HG02798 (cell line): ENCODE results near the gene SATB2.

Experiments
- ATAC-seq: cut with Tn5 transposase; IDR thresholded peaks from one replicate; pipeline ENCODE4 v1.9.1; 2021; ENCODE audit warnings: mild to moderate bottlenecking; ENCODE audit not compliant: unreplicated experiment, poor library complexity

SATB2 gene

DNA sequence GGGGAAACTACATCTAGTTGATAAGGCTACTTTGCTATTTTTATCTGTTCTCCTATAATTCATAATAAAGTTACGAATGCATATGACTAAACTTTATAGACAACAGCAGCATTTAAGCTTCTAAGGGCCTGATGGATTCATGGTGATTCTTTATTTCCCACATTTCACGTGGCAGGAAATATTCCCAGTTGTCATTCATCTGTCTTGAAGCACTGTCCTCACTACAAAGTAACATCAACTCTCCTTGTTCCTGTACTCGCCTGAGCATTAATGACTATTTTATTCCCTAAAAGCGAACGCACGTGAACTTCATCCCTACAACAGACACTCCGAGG, 2.6 kb downstream of the SATB2 start:
- ATAC-seq: no peak

DNA sequence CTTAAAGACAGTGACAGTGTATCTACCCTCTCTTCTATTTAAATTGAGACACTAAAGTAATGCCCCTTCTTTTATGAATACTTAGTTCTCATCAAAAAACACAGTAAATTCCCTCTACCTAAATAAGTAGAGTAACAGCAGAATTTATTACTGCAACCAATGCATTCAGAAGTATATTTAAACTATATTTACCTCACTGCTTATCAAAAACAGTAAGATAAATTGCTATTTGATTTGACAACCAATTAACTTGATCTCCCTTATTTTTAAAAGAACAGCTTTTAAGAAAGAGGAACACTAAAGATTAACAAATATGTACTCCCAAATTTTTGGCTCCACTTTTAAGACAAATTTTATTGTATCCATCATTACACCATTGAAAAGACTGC, 4.8 kb downstream of the SATB2 start:
- no peak for ATAC-seq

DNA sequence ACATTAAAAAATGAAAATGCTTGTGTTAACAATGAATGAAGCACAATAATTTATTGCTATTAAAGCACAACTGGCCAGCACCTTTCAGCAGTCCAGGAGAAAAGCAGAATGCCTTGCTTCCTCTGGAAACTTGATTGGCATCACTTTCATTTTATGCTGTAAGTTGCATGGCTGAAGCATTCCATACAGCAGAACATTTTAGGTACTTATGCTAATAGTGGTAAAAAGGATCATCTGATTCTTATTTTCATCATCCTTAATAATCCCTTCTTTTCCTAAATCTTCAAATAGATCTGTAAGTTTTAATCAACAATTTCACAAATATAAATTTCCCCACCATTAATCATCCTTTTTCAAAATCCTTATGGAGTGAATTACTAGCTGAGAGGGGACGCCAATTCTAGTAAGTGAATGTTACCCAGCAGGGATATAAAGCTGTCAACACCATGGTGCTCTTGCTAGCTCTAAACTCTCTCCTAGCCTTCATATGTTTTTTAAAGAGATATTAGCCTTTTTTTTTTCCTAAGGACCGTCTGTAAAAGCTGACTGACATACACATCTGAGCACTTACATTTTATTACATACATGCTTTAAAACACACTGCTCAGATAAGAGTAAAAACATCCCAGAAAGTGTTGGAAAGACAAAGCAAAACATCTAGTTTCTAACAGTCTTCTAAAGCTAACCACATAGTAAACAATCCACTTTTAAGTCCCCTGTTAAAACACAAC, 5.3 kb downstream of the SATB2 start:
- ATAC-seq: no peak

DNA sequence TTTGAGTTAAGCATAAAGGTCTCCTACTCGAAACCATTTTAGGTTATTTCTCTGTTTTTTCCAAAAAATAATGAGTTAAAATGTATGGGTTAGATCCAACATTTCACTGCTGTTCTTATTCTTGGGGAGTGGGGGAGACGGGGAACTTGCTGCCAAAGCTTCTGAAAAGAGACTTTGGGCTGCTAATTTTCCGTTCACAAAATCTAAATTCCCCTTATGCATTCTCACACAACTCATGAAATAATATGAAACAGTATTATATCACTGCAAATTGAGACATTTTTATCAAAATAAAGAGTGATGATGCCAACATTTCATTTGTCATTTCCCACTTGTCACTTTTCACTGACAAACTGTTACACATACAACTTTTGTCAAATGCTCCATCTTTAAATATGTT, 7.8 kb downstream of the SATB2 start:
- no peak for ATAC-seq

DNA sequence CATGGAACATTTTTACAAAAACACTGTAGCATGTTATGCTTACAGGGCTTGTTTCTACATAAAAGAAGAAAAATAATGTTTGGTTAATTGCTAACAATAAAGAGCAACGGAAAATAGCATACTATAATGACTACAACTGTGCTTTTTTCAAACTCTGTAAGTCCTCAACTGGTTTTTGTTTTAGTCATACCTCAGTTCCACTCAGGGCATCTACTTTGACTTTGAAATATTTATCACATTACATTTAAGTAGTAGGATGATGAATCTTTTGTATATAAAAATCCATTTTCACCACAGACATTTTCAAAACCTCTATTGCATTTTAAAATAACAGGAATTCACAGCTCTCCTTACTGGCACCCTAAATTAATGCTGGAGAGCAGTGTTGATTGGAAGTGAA, 8.3 kb downstream of the SATB2 start:
- no peak for ATAC-seq

DNA sequence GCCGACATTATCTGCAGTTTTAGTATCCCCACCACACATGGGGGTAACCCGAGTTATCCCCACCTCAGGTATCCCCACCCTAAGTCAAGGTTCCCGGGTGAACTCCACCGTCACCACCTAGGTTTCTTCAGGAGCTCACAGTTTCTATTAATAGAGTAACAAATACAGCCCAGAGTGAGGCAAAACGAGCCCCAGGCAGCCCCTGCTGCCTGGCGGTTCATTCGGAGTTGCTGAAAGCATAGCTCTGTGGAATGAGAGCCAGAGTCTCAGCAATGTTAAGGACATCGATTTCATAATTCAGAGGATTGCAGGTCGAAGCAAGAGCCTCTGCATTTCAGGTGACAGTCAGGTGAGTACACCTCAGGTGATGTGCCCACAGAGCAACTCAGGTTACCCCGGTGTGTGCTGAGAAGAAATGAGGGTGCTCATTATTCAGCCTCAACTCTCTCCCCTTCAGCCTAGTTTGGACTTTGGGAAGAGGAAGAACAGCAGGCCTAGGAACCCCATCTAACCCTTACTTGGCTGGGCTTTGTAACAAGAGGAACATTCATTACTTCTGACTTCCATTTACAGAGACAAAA, 10.7 kb downstream of the SATB2 start:
- ATAC-seq: no peak

DNA sequence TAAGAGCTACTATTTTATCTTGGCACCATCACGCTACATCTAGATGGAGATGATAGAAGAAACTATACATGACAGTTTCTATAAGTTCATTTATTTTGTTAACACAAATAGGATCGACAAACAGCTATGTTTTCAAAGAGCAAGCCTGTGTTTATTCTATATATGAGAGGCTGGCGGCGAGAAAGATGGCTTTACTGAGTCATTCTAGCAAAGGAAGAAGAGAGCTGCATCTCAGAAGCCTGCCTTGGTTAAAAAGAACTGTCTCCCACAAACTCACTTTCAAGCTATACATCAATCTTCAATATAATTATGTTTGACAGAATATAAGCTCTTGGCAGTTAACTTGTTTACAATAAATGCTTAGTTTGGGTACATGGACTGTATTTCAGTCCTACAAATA, 13.0 kb downstream of the SATB2 start:
- ATAC-seq: no peak

DNA sequence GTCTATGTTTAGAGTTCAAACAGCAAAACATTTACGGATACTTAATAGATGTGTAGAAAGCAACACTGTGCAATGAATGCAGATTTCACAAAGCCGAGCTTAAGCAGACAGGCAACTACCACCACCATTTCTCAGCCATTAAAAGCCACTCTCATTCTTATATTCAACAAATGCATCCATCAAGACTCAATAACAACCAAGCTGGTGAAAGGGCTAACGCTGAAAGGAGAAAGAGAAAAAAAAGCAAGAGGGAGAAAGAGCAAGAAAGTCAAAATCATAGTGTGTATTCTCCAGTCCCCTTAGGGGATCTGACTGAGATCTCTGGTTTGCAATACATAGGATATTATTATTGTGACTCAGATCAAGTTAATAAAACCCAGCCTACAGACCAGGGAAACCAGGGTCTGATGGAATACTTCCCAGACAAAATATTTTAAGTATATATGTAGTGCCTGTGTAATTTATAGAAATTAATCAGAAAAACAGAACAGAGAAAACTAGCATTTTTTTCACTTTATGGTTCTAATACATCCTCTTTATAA, 14.1 kb downstream of the SATB2 start:
- no peak for ATAC-seq

DNA sequence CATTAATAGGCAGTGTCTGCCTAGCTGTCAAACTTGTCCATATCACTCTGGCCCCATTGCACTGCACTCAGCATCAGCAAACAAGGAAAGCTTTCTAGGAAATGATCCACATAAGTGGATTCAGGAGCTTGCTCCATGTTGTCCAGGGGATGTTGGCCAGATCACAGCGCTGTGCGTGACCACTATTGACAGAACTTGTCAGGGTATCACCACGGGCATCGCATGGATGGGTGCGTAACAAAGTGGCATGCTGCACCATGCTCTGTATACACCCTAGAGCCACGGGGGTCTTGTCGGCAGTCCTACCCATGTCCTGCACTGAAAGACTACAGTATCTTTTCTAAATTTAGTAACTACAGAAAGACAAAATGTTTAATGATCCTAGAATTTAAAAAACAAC, 15.6 kb downstream of the SATB2 start:
- ATAC-seq: no peak

DNA sequence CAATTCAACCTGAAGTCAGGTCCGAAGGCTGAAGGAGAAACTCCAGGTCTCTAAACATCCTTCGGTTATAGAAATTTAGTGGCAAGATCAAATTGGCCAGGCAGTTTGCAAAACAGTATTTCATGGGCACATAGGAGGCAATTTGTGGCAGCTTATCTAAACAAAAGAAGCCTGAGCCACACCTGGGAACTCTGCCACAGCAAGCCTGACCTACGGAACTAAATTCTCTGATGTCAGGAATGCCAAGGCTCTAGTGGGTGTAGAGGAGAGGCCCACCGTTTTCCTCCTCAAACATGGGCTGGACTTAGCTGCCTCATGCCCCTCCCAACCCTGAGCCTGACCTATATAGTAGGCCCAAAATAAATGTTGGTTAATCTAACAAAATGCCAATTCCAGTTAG, 16.0 kb downstream of the SATB2 start:
- ATAC-seq: no peak

DNA sequence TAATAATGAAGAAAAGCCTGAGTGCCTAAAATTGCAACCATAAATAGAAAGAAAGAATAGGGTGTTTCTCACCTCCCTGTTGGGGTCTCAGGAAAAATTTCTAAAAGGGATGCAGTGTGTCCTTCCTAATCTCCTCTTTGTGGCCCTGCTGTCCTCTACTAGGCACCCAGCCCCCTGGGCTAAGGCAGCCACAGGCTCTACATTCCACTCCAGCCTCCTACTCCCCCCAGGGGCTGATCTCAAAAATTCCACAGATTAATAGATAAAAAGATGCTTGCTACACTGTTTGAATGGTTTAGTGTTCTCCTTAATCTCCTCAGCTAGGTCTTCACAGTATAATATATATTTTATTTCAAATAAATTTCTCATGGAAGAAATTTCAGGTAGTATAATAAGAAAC, 17.6 kb downstream of the SATB2 start:
- ATAC-seq: no peak

DNA sequence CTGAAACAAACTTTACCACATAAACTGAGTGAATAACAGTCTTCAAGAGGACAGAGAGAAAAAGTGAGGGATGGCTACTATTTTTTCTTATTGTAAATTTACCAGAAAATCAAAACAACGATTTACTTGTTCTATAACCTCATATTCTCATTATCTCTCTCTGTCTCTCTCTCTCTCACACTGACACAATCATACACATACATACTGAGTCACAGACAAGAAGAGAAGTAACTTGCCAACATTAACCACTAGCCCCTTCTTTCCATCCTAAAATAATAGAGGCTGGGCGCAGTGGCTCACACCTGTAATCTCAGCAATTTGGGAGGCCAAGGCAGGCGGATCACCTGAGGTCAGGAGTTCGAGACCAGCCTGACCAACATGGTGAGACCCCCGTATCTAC, 18.2 kb downstream of the SATB2 start:
- no peak for ATAC-seq

DNA sequence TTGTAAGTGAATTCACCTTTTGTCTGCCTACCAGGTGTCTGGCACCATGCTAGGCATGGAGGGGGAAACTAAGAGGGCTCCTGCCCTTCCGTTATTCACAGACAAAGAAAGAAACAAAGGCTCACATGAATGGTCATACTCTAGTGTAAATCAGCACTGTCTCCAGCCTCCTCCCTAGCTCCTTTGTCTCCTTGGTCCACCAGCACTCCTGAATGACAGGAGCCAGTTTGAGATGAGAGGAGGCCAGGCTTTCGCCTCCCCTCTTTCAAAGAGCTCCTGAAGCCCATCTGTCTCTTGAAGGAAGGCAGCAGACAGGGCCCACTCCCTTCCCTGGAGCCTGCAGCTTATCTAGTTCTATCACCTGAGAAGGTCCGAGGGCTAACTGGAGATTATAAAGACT, 18.7 kb downstream of the SATB2 start:
- ATAC-seq: no peak

DNA sequence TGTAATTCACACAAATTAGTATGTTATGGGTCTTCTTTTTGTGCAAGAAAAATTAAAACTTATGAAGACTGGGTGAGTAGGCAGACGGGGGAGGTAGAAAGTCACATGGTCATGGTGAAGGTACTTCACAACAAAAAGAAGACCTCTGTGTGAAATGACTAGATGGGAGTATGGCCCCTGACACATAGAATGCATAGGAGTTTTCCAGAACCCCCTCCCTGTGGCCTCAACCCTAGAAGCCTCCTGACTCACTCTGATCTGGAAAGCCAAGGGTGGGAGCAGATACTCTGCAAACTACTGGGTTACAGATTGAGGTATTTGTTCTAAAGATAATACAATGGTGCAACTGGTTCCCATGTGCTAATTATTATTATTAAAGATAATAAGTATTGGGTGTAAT, 23.2 kb downstream of the SATB2 start:
- no peak for ATAC-seq

DNA sequence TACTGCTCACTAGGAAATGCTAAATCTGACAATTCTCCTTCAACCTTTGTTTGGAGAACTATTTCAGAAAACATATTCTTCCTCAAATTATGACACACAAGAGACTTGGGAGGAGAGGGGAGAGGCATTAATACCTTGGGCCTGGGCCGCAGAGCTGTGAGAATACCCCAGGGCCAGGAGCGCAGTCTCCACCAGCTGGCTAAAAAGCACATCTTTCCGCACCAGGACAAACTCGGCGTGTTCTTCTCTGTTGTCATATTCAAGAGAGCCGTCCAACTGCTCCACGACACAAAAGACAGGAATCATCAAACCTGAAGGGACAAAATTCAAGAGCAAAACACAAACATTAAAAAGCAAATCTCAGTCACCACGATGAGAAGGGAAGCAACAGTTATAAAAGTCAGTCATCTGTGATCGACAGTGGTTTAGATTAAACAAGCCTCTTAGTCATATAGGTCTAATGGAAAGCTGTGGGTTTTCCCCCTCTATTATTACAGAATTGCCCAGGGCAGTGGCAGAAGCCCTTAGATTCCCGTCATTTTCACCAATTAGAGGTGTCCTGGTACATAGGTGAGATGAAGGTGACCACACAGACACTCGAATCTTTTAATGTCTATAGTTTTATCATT, 24.4 kb downstream of the SATB2 start:
- ATAC-seq: no peak

DNA sequence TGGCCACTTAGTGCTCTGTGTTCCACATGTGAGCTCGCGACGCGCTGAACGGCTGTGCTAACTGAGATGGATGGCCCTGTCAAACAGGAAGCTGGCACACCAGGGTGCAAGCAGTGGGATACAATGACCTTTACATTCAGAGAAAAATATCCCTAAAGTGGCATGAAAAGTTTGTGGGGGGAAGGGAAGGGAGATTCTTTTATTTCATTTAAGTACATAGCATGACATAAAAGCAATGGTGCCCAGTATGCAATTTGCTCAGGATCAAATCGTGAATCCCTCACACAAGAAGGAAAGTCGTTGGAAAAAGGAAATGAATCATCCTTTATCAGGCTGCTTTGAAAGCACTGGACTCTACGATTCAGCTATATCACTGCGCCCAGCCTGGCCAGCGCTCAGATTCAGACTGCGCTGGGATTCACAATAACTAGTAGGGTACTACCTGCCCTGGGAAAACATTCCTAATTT, 26.0 kb downstream of the SATB2 start:
- ATAC-seq: no peak

DNA sequence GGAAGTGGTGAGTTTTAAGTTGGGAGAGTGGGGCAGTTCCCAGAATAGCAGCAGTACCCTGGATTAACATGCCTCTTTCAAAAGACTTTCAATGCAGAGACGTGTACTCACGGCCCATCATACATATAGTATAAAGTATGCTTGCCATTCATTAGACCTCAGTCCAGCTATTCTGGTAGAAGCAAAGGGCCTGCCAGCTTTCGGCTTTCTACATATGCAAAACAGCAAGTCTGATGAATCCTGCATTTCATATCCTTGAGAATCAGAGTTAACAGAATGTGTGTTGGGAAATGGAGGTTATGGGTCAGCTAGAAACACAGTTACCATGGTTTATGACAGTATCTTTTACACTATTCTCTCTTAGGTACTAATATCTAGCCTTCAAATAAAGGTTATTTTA, 27.5 kb downstream of the SATB2 start:
- no peak for ATAC-seq

DNA sequence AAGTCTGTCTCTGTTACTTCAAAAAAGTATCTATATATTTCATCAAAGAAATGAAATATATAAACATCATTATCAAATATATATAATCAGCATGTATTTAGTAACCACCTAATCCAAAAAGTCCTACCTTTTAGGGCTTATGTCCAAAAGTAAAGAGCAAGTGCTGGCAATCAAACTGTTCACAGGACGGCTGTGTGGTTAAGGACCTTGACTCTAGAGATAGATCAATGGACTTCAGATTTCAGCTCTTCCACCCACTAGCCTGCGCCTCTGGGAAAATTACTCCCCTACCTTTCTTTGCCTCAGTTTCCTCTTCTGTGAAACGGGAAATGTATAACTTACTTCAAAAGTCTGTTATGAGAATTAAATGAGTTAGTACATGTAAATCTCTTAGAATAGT, 29.4 kb downstream of the SATB2 start:
- ATAC-seq: no peak

DNA sequence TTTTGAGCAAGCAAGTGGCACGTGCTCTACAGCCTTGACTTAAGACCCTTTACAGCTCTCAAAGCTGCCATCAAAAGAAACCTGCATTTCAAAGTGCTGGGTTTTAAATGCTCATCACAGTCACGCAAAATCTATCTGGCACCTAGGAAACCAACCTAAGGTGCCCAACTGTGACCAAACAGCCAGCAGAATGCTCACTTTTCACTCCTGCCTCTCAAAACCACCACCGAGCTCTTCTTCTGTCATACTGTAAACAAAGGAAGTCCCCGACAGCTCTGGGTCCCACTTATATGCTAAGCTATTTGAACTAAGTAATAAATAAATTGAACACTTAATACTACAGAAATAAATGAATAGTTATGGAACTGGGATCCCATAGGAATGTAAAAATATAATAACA, 33.6 kb downstream of the SATB2 start:
- no peak for ATAC-seq

DNA sequence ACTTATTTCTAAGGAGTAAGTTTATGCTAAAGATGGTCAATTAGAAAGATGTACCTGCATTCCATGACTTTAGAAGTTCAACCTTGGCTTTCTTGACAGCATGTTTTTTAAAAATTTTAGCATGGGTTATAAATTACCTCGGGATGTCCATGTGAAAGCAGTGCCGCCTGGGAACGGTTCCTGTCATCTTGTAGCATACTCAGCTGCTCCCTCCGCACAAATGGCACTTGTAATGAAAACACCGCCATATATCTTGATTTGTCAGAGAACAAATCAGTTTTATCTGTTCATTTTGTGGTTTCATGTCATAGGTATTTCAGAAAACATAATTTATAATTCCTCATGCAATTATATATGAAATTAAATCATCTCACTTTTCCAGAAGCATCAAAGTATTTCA, 38.3 kb downstream of the SATB2 start:
- ATAC-seq: no peak

DNA sequence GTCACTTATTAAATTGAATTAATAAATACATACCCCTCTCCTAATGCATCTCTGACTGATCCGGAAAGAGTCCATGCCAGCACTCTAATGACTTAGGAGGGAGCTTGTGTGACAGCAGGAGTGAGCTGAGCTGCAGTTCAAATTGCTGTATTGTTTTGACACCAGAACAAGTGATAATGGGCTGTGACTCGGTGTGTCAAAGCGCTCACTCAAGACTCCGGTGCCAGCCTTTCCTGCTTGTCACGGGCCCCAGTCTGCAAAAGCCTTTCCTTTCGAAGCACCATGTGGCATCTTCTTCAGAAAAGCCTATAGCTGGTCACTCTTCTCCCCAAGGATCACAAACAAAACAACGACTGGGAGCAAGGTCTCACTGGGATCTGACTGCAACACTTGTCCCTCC, 43.3 kb downstream of the SATB2 start:
- ATAC-seq: no peak

DNA sequence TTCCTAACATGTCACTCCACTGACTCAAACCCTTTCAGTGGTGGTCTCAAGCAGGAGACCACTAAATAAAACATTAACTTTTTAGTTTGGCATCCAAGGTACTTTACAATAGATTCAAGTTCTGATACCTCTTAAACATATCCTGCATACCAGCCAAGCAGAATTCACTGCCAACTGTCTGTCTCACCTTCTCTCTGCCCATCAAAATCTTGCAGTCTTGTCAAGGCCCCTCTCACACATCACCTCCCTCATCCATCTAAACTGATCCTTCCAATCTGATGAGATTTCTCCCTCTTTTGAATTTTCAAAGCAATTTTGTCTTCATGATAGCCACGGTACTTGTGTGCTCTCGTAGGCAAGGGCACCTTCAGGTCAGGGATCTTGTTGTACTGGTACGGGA, 43.7 kb downstream of the SATB2 start:
- no peak for ATAC-seq
